Endothelial cell (in vitro differentiated cells): ENCODE results near the gene PRR23B. TPM values are rescaled to one million over a fixed set of nuclear protein-coding genes. Genes with fewer than 3 reads are reported as not detected.

Experiments
- DNase-seq: peaks from one replicate; pipeline ENCODE4 v3.0.0; 2021; ENCODE audit warnings: low spot score
- H3K27ac Mint-ChIP-seq: one replicate; pipeline ENCODE4 v1.8.0; 2021; ENCODE audit warnings: mixed read lengths, inconsistent platforms; ENCODE audit not compliant: unreplicated experiment
- H3K27me3 Mint-ChIP-seq: one replicate; pipeline ENCODE4 v1.8.0; 2021; ENCODE audit warnings: mild to moderate bottlenecking, moderate library complexity, mixed read lengths, inconsistent platforms; ENCODE audit not compliant: unreplicated experiment
- H3K36me3 Mint-ChIP-seq: one replicate; pipeline ENCODE4 v1.8.0; 2021; ENCODE audit warnings: mild to moderate bottlenecking, low read depth, mixed read lengths, inconsistent platforms; ENCODE audit not compliant: unreplicated experiment
- H3K4me1 Mint-ChIP-seq: one replicate; pipeline ENCODE4 v1.8.0; 2021; ENCODE audit warnings: mild to moderate bottlenecking, mixed read lengths, inconsistent platforms; ENCODE audit not compliant: unreplicated experiment
- H3K4me3 Mint-ChIP-seq: one replicate; pipeline ENCODE4 v1.8.0; 2021; ENCODE audit warnings: mild to moderate bottlenecking, mixed read lengths, inconsistent platforms; ENCODE audit not compliant: unreplicated experiment
- H3K9me3 Mint-ChIP-seq: one replicate; pipeline ENCODE4 v1.8.0; 2021; ENCODE audit warnings: mixed read lengths, inconsistent platforms; ENCODE audit not compliant: unreplicated experiment
- CTCF ChIP-seq: fragments of 200-600 bp; sonication (generic); IDR thresholded peaks from one replicate; pipeline ENCODE4 v1.5.0; 2021; ENCODE audit warnings: antibody characterized with exemption; ENCODE audit not compliant: unreplicated experiment
- total RNA-seq: library from RNA; stranded (reverse); fragmentation: NEBNext Ultra II Directional; extraction: Animal tissue kit (Norgen Biotek cat#: 25700); gene quantifications from one replicate; pipeline ENCODE4 v1.2.1, GENCODE V29; 2021; ENCODE audit not compliant: unreplicated experiment

The PRR23B gene
- total RNA-seq, 1 donor from 2014 or later: not detected

GRCh38 chr3:139020036-139020867, 474 bp downstream of the PRR23B start:
- DNase-seq: no peak
- Mint-ChIP-seq H3K36me3 (peaks cover 6% of the 10 kb centered on the region), H3K9me3 (no peaks in the 10 kb centered on the region), H3K4me1 (no peaks in the 10 kb centered on the region), H3K4me3 (no peak overlapping the region), H3K27ac (no peak overlapping the region), H3K27me3 (no peaks in the 10 kb centered on the region)
- TF ChIP-seq CTCF: no peak

- Mint-ChIP-seq H3K27ac (no peak overlapping the region), H3K4me1 (no peaks in the 10 kb centered on the region), H3K9me3 (no peaks in the 10 kb centered on the region), H3K36me3 (peaks cover 6% of the 10 kb centered on the region), H3K27me3 (no peaks in the 10 kb centered on the region), H3K4me3 (no peak overlapping the region)
- no peak for DNase-seq
- TF ChIP-seq CTCF: no peak
Measured at GRCh38 chr3:139016430-139017048, 4.2 kb downstream of the PRR23B start.

GRCh38 chr3:139006051-139006716, 14.5 kb downstream of the PRR23B start, which contains the start of gene PRR23A:
Gene PRR23A, minus strand, starts transcription at chr3:139006268. Its CDS starts 0 bp downstream, at chr3:139006268.
- no peak for DNase-seq
- Mint-ChIP-seq H3K4me1 (no peaks in the 10 kb centered on the region), H3K36me3 (peaks cover 6% of the 10 kb centered on the region), H3K4me3 (no peak within 1 kb of the TSS), H3K27me3 (no peaks in the 10 kb centered on the region), H3K9me3 (no peaks in the 10 kb centered on the region), H3K27ac (no peak within 1 kb of the TSS)
- no peak for TF ChIP-seq CTCF

GRCh38 chr3:139005356-139005993, 15.3 kb downstream of the PRR23B start:
- no peaks in the 10 kb centered on the region for H3K4me1 Mint-ChIP-seq
- H3K9me3 Mint-ChIP-seq: peaks cover 4% of the 10 kb centered on the region
- H3K27me3 Mint-ChIP-seq: no peaks in the 10 kb centered on the region
- DNase-seq: no peak
- H3K4me3 Mint-ChIP-seq: no peak overlapping the region
- no peak overlapping the region for H3K27ac Mint-ChIP-seq
- H3K36me3 Mint-ChIP-seq: peaks cover 6% of the 10 kb centered on the region
- no peak for TF ChIP-seq CTCF
